ENCODE measurements around the gene OXCT1. TPM values are rescaled to one million over a fixed set of nuclear protein-coding genes. Genes with fewer than 3 reads are reported as not detected.

OXCT1 gene
- total and polyA plus RNA-seq, 2 of the 13 experiments (the other 11 are each of a cell fraction or from before 2014, with no cell fraction given): 0.92 to 4.7 TPM

DNA sequence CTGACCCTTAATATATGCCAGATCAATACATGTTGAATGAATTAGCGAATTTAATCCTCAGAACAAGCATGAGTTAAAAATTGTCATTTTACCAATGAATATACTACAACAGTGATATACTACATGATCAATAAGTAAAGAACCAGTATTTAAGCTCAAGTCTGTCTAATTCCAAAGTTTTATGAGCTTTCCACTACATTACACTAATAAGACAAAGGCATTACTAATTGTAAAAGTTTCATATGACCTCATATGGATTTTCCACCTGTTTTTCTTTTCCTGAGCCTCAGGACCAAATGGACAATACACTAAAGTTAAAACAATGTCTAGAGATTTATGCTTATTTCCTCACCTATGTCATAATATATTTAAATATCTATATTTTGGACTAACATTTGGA, 80.8 kb downstream of the OXCT1 start:
- intact Hi-C loops (cut with micrococcal nuclease; ENCODE audit: unreplicated experiment) (no loop called here), in situ Hi-C loops (cut with HindIII; ENCODE audit: extremely low pct_ligation_motif_present, low pct_unique_long_range_greater_than_20kb) (no loop called here)
- H3K4me2 ChIP-seq (ENCODE audit: low read depth, low read length): no peak overlapping the region
- CTCF ChIA-PET (ENCODE audit: low intra/inter-chr PET ratio, low total read pairs): no interaction called here
- H3K27me3 ChIP-seq (ENCODE audit: control insufficient read depth in 1 of 2, insufficient read depth in 2 of 2, low read length in 2 of 2): no peaks in the 10 kb centered on the region
- H4K20me1 ChIP-seq (ENCODE audit: insufficient read depth, low read length): no peaks in the 10 kb centered on the region
- no peaks in the 10 kb centered on the region for H3K79me2 ChIP-seq (ENCODE audit: insufficient read depth, low read length)
- H3K36me3 ChIP-seq (replicated peaks in 1 of 2; ENCODE audit: control insufficient read depth in 1 of 2, insufficient read depth in 2 of 2, low read length in 2 of 2): no peaks in the 10 kb centered on the region
- no peaks in the 10 kb centered on the region for H3K9me3 ChIP-seq (ENCODE audit: low read length)
- no peak for DNase-seq (ENCODE audit: low spot score)
- TF ChIP-seq SPEN (CRISPR knock-in tag; IDR thresholded peaks at IDR 0.05; ENCODE audit: low read depth): no peak
- TF ChIP-seq, protein P1, sequence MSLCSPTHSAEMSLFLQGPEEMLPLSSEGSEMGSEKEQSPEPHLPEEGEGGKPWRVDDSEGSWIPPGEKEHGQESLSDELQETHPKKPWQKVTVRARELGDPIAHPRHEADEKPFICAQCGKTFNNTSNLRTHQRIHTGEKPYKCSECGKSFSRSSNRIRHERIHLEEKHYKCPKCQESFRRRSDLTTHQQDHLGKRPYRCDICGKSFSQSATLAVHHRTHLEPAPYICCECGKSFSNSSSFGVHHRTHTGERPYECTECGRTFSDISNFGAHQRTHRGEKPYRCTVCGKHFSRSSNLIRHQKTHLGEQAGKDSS (CRISPR knock-in tag; IDR thresholded peaks at IDR 0.05; ENCODE audit: borderline replicate concordance, low read depth): no peak
- no peak for TF ChIP-seq RARG (CRISPR knock-in tag; IDR thresholded peaks at IDR 0.05; ENCODE audit: low read depth)
- no peak for TF ChIP-seq ZNF101 (CRISPR knock-in tag; IDR thresholded peaks at IDR 0.05; ENCODE audit: borderline replicate concordance, low read depth)
- TF ChIP-seq ZNF776 (CRISPR knock-in tag; IDR thresholded peaks at IDR 0.05): no peak
- no peak for TF ChIP-seq ZFP90 (CRISPR knock-in tag; IDR thresholded peaks at IDR 0.05; ENCODE audit: borderline replicate concordance)
- TF ChIP-seq DPF2 (CRISPR knock-in tag; IDR thresholded peaks at IDR 0.05; ENCODE audit: borderline replicate concordance, low read depth): no peak
- no peak for TF ChIP-seq WIZ (CRISPR knock-in tag; IDR thresholded peaks at IDR 0.05)
- no peak for TF ChIP-seq NKX3-1 (CRISPR knock-in tag; IDR thresholded peaks at IDR 0.05)
- no peak for TF ChIP-seq SAFB2 (CRISPR knock-in tag; IDR thresholded peaks at IDR 0.05; ENCODE audit: borderline replicate concordance, low read depth)
- no peak for TF ChIP-seq ZNF672 (CRISPR knock-in tag; IDR thresholded peaks at IDR 0.05)
- no peak for TF ChIP-seq AGO2 (optimal IDR thresholded peaks at IDR 0.05; ENCODE audit: low read depth, low read length)
- no peak for TF ChIP-seq PTBP1 (IDR thresholded peaks at IDR 0.05; ENCODE audit: low read depth, low read length, poor library complexity, severe bottlenecking)
- TF ChIP-seq, protein P2, sequence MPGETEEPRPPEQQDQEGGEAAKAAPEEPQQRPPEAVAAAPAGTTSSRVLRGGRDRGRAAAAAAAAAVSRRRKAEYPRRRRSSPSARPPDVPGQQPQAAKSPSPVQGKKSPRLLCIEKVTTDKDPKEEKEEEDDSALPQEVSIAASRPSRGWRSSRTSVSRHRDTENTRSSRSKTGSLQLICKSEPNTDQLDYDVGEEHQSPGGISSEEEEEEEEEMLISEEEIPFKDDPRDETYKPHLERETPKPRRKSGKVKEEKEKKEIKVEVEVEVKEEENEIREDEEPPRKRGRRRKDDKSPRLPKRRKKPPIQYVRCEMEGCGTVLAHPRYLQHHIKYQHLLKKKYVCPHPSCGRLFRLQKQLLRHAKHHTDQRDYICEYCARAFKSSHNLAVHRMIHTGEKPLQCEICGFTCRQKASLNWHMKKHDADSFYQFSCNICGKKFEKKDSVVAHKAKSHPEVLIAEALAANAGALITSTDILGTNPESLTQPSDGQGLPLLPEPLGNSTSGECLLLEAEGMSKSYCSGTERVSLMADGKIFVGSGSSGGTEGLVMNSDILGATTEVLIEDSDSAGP (CRISPR knock-in tag; IDR thresholded peaks at IDR 0.05; ENCODE audit: borderline replicate concordance): no peak
- no peak for TF ChIP-seq ZNF234 (CRISPR knock-in tag; conservative IDR thresholded peaks at IDR 0.05)
- WGBS (ENCODE audit: low lambda C conversion rate): 56% methylated on average over 1 of the region's 1 CpG
- peaks cover 20% of the 10 kb centered on the region for H3K4me1 ChIP-seq (ENCODE audit: insufficient read depth, low read length)
- POLR2A ChIA-PET: no interaction called here
- H2AFZ ChIP-seq (ENCODE audit: low read length): no peak overlapping the region
- no peak overlapping the region for H3K9ac ChIP-seq (ENCODE audit: insufficient read depth, low read depth, low read length)
- no TSS peak for BruUV-seq (replicated peaks)
- FAIRE-seq: no peak
- no peak overlapping the region for H3K4me3 ChIP-seq (replicated peaks in 1 of 3; ENCODE audit: insufficient read depth in 1 of 3, low read depth in 2 of 3, low read length in 3 of 3)
- H3K27ac ChIP-seq (ENCODE audit: extremely low read length, insufficient read depth, low read length): no peak overlapping the region
- ATAC-seq: no peak
